Measurements from ENCODE around the gene CDH4.

Gene CDH4

DNA sequence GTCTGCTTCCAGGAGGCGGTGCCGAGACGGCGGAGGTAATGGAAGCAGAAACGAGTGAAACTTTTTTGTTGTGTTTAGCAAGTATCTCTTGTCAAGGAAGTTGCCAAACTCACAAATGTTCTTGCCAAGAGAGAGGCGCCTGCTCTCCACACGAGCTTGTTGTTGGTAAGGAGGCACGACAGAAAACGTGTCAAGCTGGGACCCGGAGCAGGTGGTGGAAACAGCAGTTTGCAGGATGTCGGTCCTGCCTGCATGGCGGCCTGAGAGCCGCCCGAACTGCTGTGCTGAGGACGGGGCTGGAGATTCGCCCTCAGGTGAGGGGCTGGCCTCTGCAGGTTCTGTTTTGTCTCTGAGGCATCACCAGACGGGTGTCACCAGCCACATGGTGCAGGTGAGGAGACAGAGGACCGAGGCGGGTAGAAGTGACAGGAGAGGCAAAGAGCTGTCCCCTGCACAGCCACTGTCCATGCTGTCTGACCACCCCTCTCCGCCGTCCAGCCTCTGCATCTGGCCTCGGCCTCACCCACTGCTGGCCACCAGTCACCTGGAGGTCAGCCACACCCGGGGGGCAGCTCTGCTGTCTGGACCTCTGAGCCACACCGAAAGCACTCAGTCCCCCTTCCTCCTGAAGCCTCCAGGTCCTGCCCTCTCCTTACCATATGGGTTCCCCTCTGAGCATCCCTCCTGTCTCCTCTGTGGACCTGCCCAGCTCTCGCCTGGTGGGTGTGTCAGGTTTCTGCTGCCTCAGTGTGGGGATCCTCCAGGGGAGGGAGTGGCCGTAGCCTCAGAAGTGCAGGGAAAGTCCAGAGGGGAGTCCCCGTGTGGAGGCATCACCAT, 552.1 kb downstream of the CDH4 start:
- DNase-seq: no peak

DNA sequence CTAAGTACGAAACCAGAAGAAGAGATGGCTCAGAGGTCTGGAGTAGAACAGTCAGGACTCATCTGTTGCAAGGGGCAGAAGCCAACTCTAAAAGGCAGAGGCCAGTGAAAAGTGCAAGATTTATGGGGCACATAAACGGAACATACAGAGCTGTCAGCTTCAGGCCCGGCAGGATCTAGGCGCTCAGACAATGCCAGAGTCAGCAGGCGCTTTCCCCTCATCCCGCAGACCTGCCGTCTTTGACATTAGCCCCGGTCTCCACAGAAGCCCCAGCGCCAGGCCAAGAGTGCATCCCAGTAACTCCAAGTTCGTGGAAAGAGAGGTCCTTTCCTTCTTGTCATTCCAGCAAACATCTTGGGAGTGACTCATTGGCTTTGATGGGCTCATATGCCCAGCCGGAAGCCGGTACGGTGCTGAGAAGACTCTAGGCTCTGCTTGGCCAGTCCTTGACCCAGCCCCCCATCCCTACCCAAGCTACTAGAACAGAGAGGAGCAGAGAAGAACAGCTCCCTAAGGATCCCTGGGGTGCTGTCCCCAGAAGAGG, 552.8 kb downstream of the CDH4 start:
- DNase-seq: no peak

DNA sequence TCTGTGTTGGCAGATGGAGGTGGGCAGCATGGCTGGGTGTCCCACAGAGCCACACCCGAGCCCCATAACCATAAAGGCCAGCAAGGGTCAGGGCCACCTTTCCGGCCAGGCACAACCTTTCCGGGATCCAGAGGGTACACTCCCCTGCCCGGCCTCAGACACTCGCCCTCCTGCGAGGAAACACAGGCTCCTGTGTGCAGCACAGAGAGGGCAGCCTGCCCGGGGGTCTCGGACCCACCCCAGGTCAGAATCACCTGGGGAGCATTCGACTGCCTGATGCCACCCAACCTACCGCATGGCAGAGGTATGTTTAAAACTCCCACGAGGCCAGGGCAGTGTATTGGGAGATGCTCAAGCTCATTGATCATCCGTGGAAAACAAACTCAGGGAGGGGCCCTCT, 553.3 kb downstream of the CDH4 start:
- no peak for DNase-seq

DNA sequence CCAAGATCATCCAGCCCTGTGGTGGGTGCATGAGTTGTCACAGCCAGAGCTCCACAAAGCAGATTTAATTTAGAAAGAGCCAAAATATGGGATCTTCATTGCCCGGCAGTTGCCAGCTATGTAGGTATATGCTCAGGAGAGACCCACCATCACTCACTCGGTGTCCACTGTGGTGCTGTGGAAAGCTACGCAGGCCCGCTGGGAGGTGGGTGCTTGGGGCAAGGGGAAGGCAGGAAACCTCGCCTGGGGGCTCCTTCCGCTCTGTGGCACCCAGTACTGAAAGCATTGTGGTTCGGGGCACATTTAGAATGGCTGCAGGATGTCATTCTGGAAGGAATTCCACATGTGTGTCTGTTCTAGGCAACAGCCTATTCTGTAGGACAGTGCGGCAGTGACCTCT, 553.7 kb downstream of the CDH4 start:
- DNase-seq: no peak

DNA sequence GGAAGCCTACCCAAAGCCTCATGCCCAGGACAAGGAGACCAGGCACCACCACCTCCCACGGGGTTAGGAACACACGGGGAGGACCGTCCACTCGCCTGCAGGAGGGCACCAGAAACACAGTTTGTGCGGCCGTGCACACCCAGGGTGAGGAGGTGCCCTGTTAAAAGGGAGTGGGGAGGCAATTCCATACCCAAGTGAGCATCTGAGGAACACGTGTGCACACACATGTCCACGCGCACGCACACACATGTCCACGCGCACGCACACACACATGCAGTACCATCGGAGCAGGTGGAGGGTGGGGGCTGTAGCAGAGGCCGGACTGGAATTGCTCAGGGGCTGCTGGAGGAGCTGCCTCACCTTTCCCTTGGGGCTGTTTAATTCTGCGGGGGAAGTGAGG, 554.3 kb downstream of the CDH4 start:
- no peak for DNase-seq

DNA sequence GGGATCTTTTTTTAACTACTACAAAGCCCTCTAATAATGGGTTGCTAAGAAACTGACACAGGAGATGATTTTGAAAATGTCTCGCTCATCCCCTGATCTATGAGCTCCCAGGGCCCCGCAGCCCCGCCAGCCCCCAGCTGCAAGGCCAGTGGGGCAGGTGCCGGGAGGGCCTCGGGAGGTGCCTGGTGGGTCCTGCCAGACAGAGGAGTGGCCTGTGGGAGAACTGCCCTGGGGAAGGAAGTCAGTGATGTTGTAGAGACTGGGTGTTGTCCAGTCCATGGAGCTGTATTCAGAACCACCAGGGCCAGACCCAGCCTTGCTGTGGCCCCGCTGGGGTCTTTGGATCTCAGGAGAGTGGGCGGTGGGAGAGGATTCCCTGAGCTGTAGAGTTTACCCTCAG, 554.9 kb downstream of the CDH4 start:
- no peak for DNase-seq

DNA sequence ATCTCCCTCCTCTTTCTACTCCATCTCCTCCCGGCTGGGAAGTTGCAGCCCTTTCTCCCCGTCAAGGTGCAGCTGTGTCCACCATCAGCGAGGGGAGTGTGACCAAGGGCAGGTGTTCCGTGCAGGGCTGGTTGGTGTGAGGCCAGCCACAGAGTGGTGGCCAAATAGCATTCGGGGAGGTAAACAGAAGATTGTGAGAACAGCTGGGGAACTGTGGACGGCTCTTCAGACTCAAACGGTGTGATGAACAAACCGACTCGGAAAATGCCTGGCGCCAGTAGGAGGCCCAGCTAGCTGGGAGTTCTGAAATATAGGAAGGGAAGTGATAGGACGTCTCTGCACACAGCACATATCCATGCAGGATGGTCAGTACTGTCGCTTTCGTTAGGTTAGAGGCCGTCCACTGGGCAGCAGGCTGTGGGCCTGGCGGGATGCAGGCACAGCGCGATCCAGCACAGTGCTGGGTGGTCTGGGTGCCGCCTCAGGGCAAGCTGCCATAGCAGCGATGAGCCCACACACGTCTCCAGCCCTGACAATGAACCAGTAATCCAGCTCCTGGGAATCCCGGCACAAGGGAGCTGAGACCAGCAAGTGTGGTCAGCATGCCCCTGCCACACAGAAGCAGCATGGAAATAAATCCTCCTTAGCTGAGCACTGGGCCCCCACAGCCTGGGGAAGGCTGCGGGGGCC, 555.6 kb downstream of the CDH4 start:
- no peak for DNase-seq

DNA sequence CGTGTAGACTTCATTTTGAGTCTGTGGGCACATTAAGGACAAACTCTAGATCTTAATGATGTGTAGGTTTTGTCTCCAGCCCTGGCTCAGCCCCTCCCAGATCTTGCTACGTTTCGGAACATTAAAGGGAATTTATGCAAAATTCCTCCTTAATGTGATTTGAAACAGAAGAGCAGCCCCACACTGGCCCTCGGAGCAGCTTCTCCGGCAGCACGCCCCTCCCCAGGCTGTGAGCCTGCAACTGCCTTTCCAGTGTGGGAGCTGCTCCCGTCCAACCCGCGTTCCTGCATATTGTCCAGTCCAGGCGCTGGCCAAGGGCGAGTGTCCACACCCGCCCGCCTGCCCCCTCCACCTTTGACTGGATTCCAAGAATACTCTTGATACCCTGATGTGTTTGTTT, 556.4 kb downstream of the CDH4 start:
- DNase-seq: no peak

DNA sequence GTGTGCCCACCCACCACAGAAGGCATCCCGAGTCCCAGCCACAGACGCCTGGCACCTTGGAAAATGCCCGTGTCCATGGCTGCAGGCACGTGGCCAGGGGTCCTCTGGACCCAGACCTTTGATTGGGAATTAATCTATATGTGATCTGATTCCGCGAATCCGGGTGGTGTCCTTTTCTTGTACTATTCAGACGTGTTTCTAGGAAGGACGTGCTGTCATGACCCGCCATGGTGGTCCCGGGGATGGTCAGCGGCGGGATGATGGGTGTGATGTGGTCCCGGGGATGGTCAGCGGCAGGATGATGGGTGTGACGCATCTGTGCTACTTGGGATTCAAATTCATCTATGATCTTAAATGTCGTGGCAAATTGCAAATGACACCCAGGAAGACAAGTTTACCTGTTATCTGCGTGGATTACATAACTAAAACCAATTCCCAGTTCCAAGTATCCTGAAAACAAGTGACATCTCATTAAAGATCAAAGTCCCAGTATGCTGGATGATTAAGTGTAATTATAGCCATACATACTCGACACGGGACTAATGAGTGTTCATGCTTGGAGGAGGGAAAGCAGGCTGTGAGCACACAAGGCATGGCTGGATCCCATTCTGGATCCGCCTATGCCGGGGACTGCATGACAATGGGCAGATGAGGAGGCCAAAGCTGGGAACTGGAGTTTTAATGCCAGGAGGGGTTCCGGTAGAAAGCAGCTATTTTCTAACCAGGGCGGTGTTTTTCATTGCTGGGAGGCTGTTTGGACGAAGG, 557.1 kb downstream of the CDH4 start:
- DNase-seq: no peak

DNA sequence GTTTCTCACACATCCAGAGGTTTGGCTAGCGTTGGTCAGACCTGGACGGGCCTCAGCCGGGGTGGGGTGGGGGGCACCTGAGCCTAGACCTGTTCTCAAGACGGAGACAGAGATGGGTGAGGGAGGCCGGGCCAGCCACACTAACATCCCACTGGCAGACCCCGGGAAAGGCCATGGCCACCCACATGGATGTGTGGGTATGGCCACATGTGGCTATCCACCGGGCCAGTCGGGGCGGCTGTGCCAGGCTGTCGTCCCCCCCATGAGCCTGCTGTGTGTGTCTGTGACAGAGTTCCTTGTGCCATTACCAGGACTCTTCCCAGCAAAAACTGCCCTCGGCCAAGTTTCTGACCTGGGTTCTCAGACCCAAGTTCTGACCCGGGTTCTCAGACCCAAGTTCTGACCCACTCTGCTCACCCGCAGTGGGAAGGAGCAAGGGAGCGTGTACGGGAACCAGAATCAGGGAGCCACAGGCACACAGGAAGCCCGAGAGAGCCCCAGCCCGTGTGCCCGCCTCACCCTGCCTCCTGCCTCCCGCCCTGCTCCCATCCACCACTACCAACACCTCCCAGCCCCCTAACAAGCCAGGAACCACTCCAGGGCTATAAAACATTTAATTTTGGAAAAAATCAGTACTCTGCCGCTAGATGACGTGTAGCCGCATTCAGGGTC, 558.1 kb downstream of the CDH4 start:
- DNase-seq: no peak

DNA sequence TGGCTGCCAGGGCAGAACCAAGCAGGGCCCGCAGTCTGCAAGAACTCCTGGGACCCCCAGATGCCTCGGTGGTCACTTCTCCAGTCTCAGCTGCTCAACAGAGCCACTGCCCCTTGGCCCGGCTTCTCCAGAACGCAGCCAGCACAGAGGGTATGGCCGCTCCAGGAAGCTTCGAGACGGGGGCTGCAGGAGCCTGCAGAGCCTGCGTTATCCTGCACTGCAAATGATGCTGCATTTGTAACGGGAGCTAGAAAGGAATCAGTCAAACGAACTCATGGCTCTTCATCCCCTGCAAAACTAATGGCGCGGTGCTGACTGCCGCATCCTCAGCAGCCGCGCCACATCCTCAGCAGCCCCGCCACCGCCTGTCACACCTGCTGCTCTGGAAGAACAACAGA, 558.7 kb downstream of the CDH4 start:
- no peak for DNase-seq

DNA sequence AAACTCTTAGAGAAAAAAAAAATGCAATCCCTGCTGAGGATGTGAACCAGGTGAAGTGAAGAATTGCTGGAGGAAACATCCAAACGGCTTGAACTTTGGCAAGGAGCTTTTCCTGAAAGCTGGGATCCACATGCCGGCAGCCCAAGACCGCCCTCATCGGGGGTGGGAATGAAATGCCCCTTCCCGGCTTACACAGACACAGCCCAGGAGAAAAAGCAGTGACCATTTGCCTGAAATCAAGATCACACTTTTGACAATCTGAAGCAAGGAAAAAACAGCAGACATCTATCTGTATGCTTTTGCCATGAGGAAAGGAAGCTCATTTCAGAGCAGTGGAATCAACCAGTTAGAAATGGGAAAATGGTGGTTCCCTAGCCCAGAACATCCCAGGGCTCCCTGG, 559.1 kb downstream of the CDH4 start:
- DNase-seq: no peak

DNA sequence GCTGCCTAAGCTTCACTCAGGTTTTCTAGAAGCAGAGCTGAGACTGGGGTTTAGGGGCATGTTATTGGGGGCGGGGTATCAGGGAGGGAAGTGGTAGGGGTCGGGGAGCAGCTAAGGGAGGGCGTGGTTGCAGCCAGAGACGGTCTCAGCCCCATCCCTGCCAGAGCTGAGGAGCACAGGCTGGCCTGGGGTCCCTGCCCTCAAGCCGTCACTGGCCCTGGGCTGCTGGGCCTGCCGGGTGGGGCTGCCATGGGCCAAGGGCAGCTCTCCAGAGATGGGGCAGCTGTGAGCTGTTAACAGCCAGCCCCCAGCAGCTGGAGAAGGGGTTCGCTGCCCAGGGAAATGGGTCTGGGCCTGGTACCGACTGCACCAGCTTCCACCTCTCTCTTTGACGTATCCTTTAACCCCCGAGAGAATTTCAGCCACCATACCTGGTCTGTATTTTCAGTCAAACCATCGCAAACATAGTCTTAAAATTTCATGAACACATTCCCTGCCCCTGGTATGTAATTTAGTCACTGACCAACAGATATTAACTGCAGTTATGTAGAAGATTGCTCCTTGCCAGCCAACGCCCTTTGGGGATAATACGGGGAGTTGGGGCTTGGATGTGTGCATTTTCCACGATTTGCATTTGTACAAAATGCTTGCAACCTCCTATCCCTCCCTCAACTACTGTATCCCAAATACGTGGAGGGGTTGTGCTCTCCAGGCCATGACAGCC, 560.2 kb downstream of the CDH4 start:
- DNase-seq: no peak

DNA sequence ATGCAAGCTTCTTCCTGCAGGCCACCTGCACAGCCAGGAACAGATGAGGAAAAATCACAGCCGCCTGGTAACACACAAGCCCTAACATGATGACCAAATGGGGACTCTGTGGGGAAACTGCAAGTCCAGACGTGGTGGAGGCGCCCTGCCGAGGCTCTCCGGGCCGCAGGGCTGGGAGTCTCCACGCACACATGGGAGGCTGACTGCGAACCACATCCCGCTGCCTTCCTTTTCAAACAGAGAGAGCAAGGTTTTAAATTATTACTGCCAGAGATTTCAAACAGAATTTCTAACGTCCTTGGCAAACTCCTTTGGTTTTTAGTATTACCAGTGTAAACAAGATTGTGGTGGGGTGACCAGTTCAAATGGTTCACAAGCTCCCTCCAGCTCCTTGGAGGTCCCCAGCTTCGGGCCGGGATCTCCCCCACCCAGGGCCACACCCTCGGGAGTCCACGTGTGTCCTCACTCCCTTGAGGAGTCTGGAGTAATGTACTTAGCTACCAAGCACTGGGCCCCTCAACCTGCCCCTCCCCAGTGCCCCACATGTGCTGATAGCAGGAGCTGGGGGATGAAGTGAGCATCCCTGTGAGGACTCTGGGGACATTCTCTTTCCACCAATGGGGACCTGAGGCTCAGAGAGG, 560.9 kb downstream of the CDH4 start:
- DNase-seq: no peak

DNA sequence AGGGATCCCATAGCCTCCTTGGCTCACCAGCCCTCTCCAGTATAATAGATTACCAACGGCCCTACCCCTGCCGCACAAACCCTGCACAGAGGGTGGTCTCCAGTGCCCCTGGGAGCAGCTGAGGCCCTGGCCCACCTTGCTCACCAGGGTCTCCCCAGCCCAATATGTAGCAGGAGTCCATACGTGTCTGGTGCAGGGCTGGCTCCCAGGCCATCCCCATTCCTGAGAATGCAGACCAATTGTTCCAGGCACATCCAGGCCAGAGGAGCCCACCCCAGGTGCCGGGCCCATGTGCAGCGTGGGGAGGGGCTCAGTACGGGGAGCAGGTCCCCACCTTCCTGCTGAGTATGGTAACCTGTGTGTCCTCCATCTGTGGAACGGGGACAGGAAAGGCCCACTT, 561.7 kb downstream of the CDH4 start:
- no peak for DNase-seq

DNA sequence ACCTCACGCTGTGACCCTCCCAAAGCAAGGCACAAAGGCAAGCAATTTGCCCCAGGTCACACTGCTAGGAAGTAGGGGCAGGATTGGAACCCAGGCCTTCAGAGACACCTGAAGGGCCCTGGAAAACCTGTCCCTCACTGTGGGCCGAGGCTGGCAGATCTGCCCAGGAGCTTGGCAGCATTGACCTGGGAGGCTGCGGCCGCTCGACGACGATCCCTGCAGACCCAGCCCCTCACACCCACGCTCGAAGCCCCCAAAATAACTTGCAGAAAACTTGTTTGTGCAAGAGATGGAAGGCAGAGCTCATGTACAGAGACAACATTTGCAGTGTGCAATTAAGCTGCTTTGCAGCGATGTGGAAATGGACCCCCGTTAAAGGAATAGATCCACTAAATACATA, 562.2 kb downstream of the CDH4 start:
- DNase-seq: no peak

DNA sequence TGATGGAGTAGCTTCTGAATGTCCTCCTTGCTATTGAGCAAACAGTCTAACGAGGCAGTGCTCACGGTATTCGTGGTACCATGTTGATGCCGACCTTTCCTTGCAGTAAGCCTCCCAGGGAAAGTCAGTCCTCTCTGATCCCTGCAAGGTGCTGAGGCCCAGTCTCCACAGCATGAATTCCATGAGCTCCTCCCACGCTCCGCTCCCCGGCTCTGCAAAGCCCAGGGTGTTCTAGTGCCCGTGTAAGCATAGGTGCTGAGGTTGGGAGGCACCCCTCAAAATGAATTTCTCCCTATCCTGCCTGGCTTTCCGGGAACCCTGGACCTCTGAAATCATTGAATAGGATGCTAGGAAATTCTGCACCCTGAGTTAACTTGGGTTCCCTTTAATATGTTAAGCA, 562.7 kb downstream of the CDH4 start:
- DNase-seq: no peak

DNA sequence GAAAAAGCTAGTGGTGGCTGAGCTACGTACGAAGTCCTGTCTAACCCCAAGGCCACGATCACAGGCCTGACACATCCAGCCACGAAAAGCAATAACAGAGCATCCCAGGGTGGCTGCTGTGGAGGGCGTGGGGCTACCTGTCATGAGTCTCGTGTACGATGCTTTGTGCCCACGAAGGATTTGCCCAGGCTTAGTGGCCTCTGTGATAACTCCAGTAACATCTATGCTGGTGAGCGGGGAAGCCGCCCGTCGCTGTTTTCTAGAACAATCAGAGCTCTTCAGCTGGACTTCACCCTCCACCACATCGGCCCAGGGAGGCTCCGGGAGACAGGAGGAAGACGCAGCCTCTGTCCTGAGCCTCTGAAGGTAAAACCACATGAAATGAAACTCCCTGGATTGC, 563.1 kb downstream of the CDH4 start:
- DNase-seq: no peak

DNA sequence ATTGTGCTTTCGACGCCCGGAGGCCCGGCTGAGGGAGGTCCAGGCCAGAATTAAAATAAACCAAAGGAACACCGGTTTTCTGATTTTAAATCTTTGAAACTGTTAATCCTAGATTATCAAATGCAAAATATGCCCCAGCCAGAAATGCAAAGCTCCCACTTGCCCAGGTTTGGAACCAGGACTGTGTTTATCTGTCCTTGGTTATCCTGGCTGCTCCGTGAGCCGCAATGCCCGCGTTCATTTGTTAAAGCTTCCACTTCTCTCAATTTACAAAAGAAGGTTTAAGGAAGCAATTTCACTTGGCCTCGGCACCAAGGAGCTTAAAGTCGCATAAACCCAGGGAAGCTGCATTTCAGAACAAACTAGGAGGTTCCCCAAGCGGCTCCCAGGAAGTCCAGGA, 563.6 kb downstream of the CDH4 start:
- DNase-seq: no peak

DNA sequence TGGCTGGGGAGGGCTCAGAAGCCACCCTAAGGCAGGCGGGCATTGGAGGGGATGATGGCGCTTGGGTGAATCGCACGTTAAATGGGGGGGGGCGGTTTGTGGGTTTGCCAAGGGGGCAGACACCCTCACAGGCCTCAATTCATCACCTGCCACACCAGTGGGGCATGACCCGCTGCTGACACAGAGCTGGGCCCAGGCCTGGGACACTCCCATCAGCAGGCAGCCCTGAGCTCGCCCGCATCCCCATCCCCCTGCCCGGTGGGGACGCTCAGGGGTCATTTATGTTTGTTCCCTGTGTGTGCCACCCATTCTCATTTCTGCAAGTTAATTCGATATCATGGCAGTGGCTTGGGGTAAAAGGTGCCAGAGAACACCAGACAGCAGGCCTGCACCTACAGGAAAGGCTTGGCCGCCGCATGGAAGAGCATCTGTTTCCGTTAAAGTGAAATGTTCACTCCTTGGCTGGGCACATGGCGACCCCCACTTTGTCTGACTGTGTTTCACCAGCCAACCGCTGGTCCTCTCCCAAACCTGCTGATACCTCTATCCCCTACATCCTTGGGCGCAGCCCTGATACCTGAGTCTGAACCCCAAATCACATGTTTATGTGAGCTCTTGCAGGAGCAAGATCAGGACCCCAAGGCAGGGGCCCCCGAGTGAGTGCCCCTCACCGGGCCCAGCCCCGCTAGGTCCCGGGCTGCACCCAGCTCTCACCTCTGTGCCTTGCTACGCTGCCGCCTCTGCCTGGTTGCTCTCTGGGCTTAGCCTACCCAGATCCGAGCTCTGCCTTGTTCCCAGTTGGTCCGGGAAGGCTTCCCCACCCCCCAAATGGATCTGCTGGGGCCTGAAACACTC, 564.8 kb downstream of the CDH4 start:
- DNase-seq: no peak

DNA sequence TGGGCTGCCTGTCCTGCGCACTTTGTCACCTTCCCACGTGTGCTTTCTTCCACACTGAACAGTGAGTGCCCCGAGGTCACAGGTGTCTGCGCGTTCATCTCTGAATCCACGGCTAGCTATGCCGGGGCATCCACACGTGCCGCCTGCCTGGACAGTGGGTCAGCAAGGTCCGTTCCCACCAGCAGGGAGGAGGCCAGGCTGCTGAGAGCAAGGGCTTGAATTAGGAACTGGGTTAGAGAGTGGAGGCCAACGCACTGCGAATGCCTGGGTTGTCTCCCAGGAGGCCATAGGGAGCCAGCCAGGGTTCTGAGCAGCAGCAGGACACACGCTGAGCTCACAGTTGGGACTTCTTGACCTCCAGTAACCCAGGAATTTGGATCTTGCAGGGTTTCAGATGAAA, 565.5 kb downstream of the CDH4 start:
- no peak for DNase-seq
